ENCODE results near the gene NR4A3.

DNA sequence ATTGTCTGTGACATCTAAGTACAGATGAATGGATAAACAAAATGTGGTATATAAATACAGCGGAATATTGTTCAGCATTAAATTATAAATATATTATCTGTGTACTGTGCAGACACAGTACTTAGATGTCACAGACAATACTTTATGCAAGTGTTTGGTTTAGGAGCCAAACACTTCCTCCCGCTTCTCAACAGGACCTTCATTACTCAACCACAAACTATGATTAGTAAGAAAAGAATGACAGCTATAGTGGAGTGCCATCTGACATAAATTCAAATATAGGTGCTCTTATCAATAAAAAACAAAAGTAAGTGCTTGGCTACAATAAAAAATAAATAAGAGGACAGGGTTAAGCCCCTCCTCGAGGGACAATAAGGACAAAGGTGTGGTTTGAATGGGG is 45.9 kb downstream of the NR4A3 start:
- TF ChIP-seq, protein P1, sequence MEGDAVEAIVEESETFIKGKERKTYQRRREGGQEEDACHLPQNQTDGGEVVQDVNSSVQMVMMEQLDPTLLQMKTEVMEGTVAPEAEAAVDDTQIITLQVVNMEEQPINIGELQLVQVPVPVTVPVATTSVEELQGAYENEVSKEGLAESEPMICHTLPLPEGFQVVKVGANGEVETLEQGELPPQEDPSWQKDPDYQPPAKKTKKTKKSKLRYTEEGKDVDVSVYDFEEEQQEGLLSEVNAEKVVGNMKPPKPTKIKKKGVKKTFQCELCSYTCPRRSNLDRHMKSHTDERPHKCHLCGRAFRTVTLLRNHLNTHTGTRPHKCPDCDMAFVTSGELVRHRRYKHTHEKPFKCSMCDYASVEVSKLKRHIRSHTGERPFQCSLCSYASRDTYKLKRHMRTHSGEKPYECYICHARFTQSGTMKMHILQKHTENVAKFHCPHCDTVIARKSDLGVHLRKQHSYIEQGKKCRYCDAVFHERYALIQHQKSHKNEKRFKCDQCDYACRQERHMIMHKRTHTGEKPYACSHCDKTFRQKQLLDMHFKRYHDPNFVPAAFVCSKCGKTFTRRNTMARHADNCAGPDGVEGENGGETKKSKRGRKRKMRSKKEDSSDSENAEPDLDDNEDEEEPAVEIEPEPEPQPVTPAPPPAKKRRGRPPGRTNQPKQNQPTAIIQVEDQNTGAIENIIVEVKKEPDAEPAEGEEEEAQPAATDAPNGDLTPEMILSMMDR (IDR thresholded peaks at IDR 0.05) = no peak
- TF ChIP-seq, protein P2, sequence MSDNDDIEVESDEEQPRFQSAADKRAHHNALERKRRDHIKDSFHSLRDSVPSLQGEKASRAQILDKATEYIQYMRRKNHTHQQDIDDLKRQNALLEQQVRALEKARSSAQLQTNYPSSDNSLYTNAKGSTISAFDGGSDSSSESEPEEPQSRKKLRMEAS (IDR thresholded peaks at IDR 0.05; ENCODE audit: low read depth) = no peak
- TF ChIP-seq MEF2A (IDR thresholded peaks at IDR 0.05; ENCODE audit: borderline replicate concordance, low read depth) = no peak
- no peak for TF ChIP-seq EP300 (IDR thresholded peaks at IDR 0.05; ENCODE audit: borderline replicate concordance in 1 of 2, low read depth in 1 of 2, low read length in 1 of 2)
- TF ChIP-seq, protein P3, sequence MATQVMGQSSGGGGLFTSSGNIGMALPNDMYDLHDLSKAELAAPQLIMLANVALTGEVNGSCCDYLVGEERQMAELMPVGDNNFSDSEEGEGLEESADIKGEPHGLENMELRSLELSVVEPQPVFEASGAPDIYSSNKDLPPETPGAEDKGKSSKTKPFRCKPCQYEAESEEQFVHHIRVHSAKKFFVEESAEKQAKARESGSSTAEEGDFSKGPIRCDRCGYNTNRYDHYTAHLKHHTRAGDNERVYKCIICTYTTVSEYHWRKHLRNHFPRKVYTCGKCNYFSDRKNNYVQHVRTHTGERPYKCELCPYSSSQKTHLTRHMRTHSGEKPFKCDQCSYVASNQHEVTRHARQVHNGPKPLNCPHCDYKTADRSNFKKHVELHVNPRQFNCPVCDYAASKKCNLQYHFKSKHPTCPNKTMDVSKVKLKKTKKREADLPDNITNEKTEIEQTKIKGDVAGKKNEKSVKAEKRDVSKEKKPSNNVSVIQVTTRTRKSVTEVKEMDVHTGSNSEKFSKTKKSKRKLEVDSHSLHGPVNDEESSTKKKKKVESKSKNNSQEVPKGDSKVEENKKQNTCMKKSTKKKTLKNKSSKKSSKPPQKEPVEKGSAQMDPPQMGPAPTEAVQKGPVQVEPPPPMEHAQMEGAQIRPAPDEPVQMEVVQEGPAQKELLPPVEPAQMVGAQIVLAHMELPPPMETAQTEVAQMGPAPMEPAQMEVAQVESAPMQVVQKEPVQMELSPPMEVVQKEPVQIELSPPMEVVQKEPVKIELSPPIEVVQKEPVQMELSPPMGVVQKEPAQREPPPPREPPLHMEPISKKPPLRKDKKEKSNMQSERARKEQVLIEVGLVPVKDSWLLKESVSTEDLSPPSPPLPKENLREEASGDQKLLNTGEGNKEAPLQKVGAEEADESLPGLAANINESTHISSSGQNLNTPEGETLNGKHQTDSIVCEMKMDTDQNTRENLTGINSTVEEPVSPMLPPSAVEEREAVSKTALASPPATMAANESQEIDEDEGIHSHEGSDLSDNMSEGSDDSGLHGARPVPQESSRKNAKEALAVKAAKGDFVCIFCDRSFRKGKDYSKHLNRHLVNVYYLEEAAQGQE (IDR thresholded peaks at IDR 0.05; ENCODE audit: low read depth, low read length) = no peak
- TF ChIP-seq RXRA (IDR thresholded peaks at IDR 0.05; ENCODE audit: borderline replicate concordance, low read depth) = no peak
- TF ChIP-seq JUND (IDR thresholded peaks at IDR 0.05) = no peak
- TF ChIP-seq RAD21 (IDR thresholded peaks at IDR 0.05; ENCODE audit: low read length) = no peak
- no peak for TF ChIP-seq GABPA (IDR thresholded peaks at IDR 0.05; ENCODE audit: low read depth)
